HCT116 (cell line): ENCODE measurements around the gene IRF2BP1.

Experiments
- CEBPB ChIP-seq: IDR thresholded peaks from 2 replicates; pipeline ENCODE4 v1.6.1; 2012; ENCODE audit warnings: low read depth
- EGR1 ChIP-seq: IDR thresholded peaks from 2 replicates; pipeline ENCODE4 v1.6.1; 2012; ENCODE audit warnings: low read depth
- JUND ChIP-seq: IDR thresholded peaks from 2 replicates; pipeline ENCODE4 v1.6.1; 2012
- POLR2A ChIP-seq: IDR thresholded peaks from 2 replicates; pipeline ENCODE4 v1.7.0; 2011; ENCODE audit warnings: borderline replicate concordance; ENCODE audit not compliant: insufficient read depth, insufficient read length; ENCODE audit errors: extremely low read depth
- POLR2AphosphoS5 ChIP-seq: IDR thresholded peaks from 2 replicates; pipeline ENCODE4 v1.6.1; 2011; ENCODE audit warnings: mild to moderate bottlenecking, low read depth, low read length, moderate library complexity
- RAD21 ChIP-seq: IDR thresholded peaks from 2 replicates; pipeline ENCODE4 v1.6.1; 2012; ENCODE audit warnings: low read depth, mild to moderate bottlenecking
- SIN3A ChIP-seq: IDR thresholded peaks from 2 replicates; pipeline ENCODE4 v1.6.1; 2012; ENCODE audit warnings: low read depth
- SP1 ChIP-seq: IDR thresholded peaks from 2 replicates; pipeline ENCODE4 v1.6.1; 2012; ENCODE audit warnings: low read depth
- TCF7L2 ChIP-seq: IDR thresholded peaks from 2 replicates; pipeline ENCODE4 v1.7.0; 2011; ENCODE audit warnings: borderline replicate concordance, inconsistent platforms; ENCODE audit not compliant: insufficient read depth, insufficient read length; ENCODE audit errors: extremely low read depth
- ZFX ChIP-seq: fragments of 450-650 bp; IDR thresholded peaks from 2 replicates; pipeline ENCODE4 v1.6.1; 2017
- TF ChIP-seq, protein P1 (sequence below), 3 experiments: fragments of 200-600 bp in 1 of 3; sonication (generic) in 1 of 3; IDR thresholded peaks in 2 of 3; conservative IDR thresholded peaks in 1 of 3; 2 replicates each; pipeline ENCODE4 v1.5.1; 2012 to 2017; ENCODE audit warnings: low read depth in 2 of 3, low read length in 2 of 3, antibody characterized with exemption in 1 of 3, borderline replicate concordance in 1 of 3, control low read depth in 1 of 3, mild to moderate bottlenecking in 1 of 3, mixed read lengths in 1 of 3, mixed run types in 1 of 3, moderate library complexity in 1 of 3; ENCODE audit not compliant: insufficient read depth in 1 of 3
- TF ChIP-seq, protein P2 (sequence below): IDR thresholded peaks from 2 replicates; pipeline ENCODE4 v1.6.1; 2012

DNA sequence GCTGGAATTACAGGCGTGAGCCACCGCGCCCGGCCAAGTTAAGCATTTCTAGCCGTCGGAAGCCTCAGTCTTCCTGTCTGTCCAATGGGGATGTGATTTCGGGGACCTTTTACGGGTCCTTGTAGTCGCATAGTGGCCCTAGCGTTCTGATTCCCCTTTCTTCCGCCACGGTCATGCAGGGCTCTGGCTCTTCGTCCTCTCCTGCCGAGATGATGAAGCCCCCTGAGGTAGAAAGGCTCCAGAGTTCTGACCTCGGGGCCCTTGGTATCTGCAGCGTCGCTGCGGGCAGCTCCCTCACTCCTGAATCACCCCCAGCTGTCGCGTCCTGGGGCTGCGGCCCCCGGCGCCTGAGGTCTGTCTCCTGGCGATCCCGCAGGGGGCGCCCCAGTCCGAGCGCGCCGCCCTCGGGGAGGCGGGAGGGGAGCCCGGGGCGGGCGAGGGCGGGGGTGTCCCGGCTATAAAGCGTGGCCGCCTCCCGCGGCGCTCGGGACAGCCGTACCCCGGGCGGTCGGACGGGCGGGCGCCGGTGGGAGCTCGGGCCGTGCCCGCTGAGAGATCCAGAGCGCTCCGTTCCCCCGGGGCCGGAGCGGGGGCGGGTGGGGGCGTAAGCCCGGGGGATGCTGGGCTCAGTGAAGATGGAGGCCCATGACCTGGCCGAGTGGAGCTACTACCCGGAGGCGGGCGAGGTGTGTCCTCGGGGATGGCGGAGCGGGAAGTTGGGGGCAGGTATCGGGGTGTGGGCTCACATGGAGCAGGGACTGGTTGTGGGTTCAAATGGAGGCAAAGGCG lies 21.9 kb downstream of the IRF2BP1 start, which contains the start of gene FOXA3:
- TF ChIP-seq, protein P1, sequence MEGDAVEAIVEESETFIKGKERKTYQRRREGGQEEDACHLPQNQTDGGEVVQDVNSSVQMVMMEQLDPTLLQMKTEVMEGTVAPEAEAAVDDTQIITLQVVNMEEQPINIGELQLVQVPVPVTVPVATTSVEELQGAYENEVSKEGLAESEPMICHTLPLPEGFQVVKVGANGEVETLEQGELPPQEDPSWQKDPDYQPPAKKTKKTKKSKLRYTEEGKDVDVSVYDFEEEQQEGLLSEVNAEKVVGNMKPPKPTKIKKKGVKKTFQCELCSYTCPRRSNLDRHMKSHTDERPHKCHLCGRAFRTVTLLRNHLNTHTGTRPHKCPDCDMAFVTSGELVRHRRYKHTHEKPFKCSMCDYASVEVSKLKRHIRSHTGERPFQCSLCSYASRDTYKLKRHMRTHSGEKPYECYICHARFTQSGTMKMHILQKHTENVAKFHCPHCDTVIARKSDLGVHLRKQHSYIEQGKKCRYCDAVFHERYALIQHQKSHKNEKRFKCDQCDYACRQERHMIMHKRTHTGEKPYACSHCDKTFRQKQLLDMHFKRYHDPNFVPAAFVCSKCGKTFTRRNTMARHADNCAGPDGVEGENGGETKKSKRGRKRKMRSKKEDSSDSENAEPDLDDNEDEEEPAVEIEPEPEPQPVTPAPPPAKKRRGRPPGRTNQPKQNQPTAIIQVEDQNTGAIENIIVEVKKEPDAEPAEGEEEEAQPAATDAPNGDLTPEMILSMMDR (IDR thresholded peaks at IDR 0.05 in 2 of 3, conservative IDR thresholded peaks at IDR 0.05 in 1 of 3; ENCODE audit: borderline replicate concordance in 1 of 3, insufficient read depth in 1 of 3, low read depth in 2 of 3, low read length in 2 of 3) = peak; percentile 70 to 92 (median 75)
- TF ChIP-seq SP1 = no peak
- no peak for TF ChIP-seq SIN3A
- no peak for TF ChIP-seq POLR2A
- peak; percentile 84 for TF ChIP-seq RAD21
- TF ChIP-seq POLR2AphosphoS5 = peak; percentile 68
- no peak for TF ChIP-seq TCF7L2
- TF ChIP-seq CEBPB = no peak
- TF ChIP-seq EGR1 = peak; percentile 84
- no peak for TF ChIP-seq ZFX
- TF ChIP-seq JUND = no peak
- TF ChIP-seq, protein P2, sequence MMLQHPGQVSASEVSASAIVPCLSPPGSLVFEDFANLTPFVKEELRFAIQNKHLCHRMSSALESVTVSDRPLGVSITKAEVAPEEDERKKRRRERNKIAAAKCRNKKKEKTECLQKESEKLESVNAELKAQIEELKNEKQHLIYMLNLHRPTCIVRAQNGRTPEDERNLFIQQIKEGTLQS = no peak
